ENCODE results near the gene NKAIN4.
"Not testable (repeated sequence)": the region's sequence is repeated elsewhere in the genome, so short reads cannot be mapped to it uniquely, and the experiment has no call there.

NKAIN4 gene

DNA sequence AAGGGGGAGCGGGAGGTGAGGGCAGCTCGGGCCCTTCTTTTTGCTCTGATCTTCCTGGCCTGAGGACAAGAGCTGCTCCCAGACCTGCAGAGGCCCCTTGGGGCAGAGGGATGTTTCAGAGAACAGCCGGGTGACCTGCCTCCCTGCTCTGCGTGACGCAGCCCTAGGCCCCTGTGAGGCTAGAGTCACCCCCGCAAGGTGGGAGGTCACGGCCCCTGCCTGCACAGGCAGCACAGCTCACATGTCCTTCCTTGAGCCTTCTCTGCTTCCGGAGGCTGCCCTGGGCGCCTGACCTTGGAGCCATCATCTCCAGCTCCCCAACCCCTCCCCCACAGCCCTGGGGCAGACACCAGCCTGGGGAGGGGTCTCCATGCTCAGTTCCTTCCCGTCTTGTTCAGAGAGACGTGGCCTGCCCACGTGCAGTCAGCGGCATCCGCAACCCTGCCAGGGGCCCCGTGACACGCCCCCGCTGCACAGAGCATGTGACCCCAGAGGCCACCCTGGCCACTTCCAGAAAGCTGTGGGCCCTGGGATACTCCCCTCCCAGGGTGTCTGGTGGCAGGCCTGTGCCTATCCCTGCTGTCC lies 18.8 kb downstream of the NKAIN4 start, which contains the start of gene BIRC7:
TSS of gene BIRC7 (plus strand) at position 507 of the 585 bp plus-strand sequence. CDS start 192 bp downstream, outside the sequence.
- no peak for DNase-seq

DNA sequence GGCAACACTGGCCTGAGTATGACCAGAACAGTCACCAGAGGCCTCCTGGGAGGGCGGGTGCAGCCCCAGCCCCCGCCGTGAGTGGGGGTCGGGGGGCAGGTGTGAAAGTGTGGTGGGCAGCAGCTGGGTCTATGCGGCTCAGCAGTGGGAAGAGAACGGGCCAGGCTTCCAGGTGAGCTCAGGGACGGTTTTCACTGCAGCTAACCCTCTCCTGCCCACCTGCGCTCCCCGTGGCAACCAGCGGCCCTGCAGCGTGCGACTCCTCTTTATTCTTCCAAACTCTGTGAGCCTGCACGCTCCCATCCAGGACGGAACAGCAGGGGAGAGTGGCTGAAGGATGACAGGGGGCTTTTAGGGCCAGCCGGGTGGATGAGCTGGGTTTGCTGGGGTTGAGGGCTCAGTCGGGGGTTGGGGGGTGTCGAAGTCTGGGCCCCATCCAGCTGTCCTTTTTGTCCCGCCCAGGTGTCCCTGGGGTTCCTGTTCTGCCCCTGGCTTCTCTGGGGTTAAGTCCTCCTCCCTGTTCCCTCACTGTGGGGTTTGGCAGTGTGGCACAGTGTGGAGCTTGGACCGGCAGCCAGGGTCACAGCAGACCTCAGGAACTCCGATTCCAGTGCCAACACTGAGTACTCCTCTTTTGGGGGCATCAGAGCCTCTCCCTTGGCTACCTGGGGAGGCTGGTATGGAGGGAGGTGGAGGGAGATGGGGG lies 19.4 kb downstream of the NKAIN4 start:
- DNase-seq: no peak

DNA sequence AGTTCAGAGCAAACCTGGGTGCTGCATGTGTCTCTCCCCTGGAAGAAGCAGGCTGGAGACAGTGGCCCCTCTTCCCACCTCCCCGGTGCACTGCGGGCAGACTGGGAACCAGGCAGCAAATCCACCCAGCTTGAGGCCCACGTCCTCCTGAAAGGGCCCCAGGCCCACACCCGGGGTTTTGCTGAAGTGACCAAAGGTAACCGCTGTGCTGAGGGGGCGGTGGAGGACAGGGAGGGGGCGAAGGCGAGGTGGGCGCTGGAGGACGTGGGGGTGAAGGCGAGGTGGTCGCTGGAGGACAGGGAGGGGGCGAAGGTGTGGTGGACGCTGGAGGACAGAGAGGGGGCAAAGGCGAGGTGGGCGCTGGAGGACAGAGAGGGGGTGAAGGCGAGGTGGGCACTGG lies 20.3 kb downstream of the NKAIN4 start:
- no peak for DNase-seq

DNA sequence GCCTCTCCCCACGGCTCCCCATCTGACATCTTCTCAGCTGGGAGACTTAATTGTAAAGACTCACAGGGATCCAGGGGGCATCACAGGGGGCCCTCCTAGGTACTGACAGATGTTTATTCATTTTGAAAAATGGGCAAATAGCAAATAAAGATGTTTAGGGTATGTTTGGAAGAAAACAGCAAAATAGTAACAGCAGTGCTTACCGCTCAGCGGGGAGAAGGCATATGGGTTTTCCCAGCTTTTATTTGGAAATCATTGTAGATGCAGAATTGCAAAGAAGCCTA lies 21.3 kb downstream of the NKAIN4 start:
- DNase-seq: no peak

DNA sequence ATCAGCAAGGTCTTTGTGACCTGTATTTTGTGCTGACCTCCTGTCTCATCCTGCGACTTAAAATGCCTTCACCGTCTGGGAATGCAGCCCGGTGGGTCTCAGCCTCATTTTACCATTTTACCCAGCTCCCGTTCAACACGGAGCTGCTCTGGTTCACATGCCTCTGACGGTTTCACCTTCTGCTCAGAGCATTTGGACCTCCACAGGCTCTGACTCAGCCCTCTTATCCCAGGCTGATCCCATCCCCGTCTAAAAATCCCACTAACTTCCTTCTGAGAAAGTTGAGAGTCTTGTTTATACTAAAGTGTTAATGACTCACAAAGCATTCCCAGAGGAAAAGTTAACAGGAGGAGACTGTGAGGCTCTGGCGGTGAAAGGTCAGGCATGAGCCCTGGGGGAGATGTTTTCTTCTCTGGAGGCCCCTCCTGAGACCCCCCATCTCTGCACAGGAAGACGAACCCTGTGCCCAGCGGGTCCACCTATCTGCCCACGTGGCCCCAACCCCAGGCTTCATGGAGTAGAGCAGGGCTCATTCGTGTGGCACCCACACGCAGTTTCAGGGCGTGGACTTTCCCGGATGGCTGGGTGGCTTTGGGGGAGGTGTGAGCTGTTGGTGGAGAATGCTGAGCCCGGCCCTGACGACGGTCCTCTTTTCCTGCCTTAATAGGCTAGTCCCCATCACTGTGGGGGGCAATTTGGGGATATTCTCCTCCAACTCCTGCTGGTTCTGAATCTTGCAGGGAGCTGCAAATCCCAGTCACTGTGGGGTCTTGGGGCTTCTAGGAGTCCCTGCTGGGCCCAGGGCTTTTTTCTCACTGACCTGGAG lies 21.8 kb downstream of the NKAIN4 start:
- DNase-seq: no peak

DNA sequence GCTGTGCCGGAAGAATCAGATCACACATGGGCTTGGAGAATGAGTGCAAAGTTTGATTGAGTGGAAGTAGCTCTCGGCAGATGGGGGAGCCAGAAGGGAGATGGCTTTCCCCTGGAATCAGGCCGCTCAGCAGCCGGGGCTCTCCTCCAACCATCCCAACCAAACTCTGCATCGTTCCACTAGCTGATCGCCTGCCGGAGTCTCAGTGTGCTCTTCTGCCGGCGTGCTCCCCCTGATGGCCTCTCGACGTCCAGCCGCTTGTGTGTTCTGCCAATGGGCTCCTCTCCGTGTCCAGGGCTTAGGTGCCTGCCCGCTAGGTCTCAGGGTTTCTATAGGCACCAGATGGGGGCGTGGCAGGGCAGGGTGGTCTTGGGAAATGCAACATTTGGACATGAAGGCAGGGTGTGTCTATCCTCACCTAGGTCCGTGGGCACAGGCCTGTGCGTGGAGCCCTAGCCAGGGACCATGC lies 23.4 kb downstream of the NKAIN4 start:
- DNase-seq: peak; percentile 82

DNA sequence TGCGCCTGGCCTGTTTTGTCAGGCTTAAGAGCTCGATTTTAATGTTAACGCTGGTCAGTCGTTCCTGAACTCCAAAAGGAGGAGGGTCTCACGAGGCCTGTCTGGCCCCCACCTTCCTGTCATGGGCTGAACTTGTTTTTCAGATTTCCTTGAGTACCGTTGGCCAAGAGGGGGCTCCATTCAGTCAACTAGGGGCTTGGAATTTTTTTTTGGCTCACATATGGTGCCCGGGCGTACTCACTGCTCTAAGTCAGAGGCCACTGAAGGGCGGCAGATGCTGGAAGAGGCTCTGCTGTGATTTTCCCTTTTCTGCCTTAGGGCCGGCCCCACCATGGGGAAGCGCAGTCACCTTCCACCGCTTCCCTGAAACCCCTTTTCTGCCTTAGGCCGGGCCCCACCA lies 25.5 kb downstream of the NKAIN4 start:
- no peak for DNase-seq

DNA sequence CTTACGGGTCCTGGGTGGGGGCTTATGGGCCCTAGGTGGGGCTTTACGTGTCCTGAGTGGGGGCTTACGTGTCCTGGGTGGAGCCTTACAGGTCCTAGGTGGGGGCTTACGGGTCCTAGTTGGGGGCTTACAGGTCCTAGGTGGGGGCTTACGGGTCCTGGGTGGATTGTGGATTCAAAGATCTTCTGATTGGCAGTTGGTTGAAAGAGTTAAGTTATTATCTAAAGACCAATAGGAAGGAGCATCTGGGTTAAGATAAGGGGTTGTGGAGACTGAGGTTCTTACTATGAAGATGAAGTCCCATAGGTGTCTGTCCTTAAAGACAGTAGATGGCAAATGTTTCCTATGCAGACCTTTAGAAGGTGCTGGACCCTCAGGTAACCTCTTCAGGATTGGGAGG lies 27.0 kb downstream of the NKAIN4 start:
- DNase-seq: no peak

DNA sequence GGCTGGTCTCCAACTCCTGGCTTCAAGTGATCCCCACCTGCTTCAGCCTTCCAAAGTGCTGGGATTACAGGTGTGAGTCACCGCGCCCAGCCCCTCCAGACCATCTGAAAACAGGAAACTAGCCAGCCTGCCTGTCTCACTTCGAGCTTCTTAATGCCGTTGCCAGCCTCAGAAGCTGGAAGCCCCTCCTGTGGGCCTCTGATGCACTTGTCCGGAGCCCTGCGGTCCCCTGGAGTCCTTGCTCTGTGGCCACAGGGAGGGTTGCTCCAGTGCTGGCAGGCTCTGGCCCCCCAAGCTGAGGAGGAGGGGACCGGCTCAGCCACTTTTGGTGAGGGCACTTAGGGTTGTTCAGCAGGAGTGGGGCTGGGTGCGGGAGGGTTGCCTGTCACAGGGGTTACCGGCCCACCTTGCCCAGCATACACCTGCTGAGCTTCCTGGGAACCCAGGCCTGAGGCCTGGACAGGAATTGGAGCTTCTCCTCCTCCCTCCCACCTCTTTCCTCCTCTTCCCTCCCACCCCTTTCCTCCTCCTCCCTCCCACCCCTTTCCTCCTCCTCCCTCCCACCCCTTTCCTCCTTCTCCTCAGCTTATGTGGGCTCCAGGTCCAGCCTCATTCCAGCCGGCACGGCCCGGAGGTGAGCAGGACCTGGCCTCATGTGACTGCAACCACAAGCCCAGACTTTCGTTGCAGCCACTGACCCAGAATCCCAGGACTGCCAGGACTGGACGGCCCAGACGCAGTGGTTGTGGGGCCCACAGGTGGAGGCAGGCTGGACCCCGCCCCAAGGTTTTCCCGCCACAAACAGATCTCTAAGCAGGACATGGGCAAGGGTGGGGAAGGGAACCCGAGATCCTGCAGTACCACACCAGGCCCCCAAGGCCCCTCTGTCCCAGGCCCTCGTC lies 28.0 kb downstream of the NKAIN4 start:
- DNase-seq: no peak

DNA sequence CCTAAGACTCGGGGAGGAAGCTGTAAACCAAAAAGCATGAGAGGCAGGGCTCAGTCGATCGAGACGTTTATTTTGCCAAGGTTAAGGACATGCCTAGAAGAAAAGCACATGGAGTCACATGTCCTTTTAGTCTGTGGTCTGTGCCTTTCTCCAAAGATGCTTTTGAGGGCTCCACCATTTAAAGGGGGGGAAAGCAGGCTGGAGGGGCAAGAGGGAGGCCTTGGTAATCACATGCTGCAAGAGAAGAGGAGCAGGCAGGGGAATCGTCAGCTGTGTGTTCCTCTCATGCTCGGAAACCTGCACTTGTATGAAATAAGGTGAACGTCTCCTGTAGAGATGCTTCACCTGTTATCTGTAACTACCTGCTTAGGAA lies 29.2 kb downstream of the NKAIN4 start:
- no peak for DNase-seq

DNA sequence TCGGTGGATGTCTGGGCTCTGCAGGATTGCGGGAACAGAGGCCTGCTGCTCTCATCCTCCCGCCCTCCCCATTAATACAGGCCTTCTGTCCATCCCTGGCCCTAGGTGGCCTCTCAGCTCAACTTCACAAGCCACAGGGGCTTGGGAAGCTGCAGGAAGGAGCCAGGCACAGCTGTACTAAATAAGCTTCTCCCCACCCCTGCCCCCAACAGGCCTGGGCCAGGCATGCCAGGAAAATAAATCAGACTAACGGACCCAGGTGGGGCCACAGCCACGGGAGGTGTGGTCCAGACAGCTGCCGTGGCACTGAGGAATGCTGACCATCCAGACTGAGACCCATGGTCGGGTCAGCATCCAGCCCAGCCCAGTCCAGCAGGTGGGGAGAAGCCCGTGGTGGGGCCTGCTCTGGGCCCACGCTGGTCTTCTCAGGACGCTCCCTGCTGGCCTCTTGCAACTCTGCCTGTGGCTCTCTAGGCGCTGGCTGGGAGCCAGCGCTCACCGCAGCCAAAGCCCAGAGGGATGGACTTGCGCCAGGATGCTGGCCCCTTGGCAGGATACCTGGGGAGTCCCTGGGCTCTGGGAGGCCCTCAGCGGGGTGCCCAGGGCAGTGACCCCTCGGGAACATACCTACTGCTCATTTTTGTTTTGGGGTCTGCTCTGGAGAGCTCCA lies 29.7 kb downstream of the NKAIN4 start:
- DNase-seq: no peak

DNA sequence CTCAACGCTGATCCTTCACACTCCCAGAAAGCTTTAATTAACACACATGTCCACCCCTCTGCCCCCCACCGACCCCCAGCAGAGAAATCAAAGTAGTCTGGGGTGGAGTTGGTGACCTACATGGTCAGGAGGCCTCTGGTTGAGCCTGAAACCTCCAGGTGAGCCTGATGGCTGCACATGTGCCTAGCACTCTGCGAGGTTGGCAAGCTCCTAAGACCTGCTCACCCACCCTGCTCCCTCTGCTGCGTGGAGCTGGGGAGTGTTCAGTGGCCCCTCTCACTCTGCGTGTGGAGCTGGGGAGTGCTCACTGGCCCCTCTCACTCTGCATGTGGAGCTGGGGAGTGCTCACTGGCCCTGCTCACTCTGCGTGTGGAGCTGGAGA lies 30.4 kb downstream of the NKAIN4 start:
- no peak for DNase-seq

DNA sequence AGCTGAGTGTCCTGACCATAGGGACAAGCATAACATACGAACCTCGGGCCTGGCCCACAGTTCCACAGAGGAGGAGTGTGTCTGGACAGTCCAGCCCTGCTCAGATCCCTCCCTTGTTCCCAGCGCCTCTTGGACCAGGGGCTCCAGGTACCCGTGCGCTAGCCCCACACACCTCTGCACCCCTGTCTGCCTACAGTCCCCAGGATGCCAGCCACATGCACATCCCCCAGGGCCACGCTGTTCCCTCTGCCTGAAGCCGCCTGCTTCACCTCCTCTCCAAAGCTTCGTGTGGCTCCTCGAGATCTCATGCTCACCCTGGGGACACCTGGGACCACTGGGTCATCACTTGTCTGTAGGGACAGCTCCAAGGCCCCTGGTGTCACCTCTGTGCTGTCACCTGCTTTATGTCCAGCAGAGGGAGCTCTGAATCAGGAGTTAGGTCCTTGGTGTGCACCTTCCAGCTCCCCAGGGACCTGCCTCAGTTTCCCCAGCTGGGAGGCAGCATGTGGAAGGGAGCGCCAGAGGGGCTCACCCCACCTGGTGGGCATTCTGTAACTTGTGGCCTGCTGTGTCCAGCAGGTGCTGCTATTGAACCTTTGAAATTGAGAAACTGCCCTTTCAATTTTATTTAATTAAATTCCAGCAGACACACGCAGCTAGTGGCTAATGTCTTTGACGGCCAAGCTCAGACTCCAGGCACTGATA lies 31.0 kb downstream of the NKAIN4 start:
- no peak for DNase-seq

DNA sequence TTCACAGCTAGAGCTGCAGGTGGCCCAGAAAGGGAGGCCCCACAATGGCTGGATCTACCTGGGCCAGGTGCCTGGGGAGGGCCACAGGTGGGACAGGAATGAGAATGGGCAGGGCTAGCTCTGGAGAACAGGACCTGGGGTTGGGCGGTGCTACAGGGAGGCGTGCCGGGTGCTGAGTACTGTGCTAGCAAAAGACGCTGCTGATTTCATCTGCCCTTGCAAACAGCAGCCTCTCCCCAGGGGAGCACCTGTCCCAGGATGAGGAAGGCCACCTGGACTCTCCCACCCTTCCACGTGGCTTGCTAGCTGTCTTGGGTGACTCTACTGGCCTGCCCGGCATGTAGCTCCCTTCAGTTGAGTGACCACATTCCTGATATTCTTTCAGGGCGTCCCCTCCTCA lies 31.7 kb downstream of the NKAIN4 start:
- no peak for DNase-seq

DNA sequence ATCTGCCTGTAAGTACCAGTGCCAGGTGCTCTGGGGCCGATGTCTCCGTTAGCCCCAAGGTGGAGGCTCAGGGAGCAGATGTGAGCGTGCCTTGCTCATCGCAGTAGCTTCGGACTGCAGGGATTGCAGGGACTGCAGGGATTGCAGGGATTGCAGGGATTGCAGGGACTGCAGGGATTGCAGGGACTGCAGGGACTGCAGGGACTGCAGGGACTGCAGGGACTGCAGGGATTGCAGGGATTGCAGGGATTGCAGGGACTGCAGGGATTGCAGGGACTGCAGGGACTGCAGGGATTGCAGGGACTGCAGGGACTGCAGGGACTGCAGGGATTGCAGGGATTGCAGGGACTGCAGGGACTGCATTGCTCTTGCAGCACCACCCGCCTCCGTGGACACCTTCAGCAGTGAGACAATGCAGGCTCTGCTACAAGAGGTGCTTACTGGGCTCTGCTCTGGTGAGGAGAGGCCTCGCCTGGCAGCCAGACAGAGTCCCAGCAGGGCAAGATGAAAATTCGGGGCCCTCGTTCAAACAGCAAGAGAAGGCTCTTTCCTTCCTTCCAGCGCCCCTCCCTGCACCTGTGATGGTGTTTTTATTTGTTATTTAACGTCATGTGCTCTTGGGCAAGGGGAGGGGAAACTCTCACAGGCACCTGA lies 32.7 kb downstream of the NKAIN4 start:
- DNase-seq: not testable (repeated sequence)

DNA sequence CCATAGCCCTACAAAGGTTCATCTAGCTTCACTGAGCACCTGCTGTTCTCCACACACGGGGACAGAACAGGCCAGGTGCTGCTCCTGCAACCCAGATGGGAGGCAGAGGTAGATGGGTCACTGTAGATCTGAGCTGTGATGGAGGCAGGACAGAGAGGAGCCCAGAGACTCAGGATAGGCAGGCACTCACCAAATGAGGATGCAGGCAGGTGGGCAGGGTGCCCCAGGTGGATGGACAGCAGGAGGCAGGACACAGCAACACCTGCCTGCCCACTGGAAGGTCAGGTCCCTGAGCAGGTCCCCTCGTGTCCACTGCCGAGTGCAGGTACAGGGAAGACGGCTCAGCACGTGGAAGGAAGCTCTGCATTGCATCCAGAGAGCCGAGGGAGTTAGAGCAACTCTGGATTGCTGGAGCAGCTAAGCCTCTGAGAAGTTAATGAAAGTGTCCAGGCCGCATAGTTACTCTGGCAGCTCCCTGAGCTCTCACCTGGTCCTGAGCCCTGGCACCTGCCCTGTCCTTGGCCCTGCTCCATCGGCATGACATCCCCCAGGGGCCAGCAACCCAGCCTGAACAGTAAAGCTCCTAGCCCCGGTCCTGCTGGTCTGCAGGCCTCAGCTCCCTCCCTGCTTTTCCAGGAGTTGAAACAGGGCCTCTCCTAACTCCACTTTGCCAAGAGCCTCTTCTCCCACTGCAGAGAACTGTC lies 33.4 kb downstream of the NKAIN4 start:
- DNase-seq: no peak

DNA sequence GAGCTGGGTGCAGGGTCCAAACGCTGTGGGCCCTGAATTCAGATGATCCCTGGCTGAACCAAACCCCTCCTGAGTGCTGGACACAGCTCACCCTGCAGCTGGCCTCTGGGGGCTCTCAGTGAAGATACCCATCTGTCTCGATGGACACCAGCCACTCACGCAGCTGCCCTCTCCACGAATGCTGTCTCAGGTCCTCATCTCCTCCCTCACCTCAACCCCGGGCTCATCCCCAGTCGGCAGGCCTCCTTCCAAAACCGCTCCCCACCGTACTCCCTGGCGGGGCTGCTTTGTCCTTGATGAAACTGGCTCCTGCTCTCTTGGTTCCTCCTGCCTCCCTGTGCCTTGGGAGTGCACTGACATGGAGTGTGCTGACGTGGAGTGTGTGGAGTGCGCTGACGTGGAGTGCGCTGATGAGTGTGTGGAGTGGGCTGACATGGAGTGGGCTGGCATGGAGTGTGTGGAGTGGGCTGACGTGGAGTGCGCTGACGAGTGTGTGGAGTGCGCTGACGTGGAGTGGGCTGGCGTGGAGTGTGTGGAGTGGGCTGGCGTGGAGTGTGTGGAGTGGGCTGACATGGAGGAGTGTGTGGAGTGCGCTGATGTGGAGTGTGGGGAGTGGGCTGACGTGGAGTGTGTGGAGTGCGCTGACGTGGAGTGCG lies 34.3 kb downstream of the NKAIN4 start:
- DNase-seq: no peak

DNA sequence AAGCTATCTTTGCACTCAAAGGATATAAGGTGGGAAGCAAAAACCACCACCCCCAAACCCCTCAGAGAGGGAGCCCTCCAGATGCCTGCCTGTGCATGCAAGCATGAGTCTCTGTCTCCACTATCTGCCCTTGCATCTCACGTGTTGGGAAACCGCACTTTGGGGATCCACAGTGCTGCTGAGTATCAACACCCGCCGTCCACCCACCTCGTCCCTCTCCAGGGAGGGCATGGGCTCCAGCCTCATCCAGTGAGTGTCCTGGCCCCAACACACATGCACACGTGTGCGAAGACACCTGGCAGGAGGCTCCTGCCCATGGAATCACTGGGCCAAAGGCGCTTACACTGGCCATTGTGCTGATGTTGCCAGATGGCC lies 34.8 kb downstream of the NKAIN4 start:
- DNase-seq: no peak

DNA sequence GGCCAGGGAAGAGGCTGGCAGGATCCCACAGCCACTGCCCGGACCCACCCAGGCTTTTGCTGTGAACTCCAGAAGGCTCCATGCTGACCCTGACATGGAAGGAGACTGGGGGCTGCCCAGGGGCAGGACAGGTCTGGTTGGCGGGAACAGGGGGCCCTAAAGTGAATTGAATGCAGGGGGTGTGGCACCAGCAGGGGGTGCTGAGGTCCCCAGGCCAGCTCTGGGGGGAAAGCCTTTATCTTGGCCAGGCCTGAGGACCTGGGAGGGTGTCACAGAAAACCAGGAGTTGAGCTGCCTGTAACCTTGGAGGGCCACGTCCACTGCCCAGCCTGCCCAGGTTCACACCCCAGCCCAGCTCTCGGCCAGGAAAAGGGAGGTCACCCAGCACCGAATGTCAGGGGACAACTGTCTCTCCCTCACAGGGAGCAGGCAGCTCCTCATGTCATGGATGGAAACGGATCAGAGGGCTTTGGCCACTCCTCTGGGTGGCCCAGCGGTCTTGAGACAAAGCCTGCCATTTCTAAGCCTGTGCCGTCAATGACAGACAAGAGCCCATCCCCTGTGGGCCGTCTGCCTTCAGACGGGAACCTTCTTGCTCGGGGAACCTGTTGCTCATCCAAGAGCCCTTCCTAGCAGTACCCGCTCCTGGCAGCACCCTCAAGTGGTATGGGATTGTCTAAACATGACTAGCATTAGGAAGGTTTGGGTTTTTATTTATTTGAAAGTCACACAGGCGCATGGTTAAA lies 35.4 kb downstream of the NKAIN4 start:
- DNase-seq: no peak
